T-helper 2 cell treated with Interferon-gamma antibody and Interleukin-4, amounts not matched to agents 5 μg/mL and 100 μg/mL, for 36 hours (primary cell): Measurements from ENCODE around the gene SESN1.
"Not testable (repeated sequence)": the region's sequence is repeated elsewhere in the genome, so short reads cannot be mapped to it uniquely, and the experiment has no call there.

Experiments
- DNase-seq: peaks from one replicate; pipeline ENCODE4 v3.0.0; 2021; ENCODE audit warnings: low spot score
- H3K27ac Mint-ChIP-seq: one replicate; pipeline ENCODE4 v1.8.0; 2021; ENCODE audit warnings: mild to moderate bottlenecking, mixed read lengths
- H3K27me3 Mint-ChIP-seq: one replicate; pipeline ENCODE4 v1.8.0; 2021; ENCODE audit warnings: low read depth, mixed read lengths
- H3K36me3 Mint-ChIP-seq: one replicate; pipeline ENCODE4 v1.8.0; 2021; ENCODE audit warnings: low read depth, mixed read lengths
- H3K4me1 Mint-ChIP-seq: one replicate; pipeline ENCODE4 v1.8.0; 2021; ENCODE audit warnings: low read depth, mixed read lengths
- H3K4me3 Mint-ChIP-seq: one replicate; pipeline ENCODE4 v1.8.0; 2022; ENCODE audit warnings: mild to moderate bottlenecking, moderate library complexity, mixed read lengths
- H3K9me3 Mint-ChIP-seq: one replicate; pipeline ENCODE4 v1.8.0; 2021; ENCODE audit warnings: mixed read lengths

Gene SESN1

GRCh38 chr6:109094416-109095035, at the start of gene SESN1:
TSS of gene SESN1 (minus strand) at chr6:109094846. CDS start at chr6:109094073, 773 bp downstream.
- Mint-ChIP-seq H3K4me3 (peak within 1 kb of the TSS; percentile 95), H3K4me1 (peaks cover 45% of the 10 kb centered on the region), H3K27me3 (no peaks in the 10 kb centered on the region)

GRCh38 chr6:109143191-109143590, 48.5 kb upstream of the SESN1 start:
- Mint-ChIP-seq H3K4me1 (peaks cover 3% of the 10 kb centered on the region), H3K9me3 (peaks cover 4% of the 10 kb centered on the region), H3K27ac (no peak overlapping the region), H3K4me3 (no peak overlapping the region), H3K27me3 (no peaks in the 10 kb centered on the region), H3K36me3 (peaks cover 15% of the 10 kb centered on the region)
- DNase-seq = no peak

More at GRCh38 chr6:109094416-109095035, at the start of gene SESN1:
- Mint-ChIP-seq H3K36me3 (peaks cover 10% of the 10 kb centered on the region), H3K27ac (peak within 1 kb of the TSS; percentile 99), H3K9me3 (no peaks in the 10 kb centered on the region)
- peak; percentile 81 for DNase-seq

- not testable (repeated sequence) for H3K4me3 Mint-ChIP-seq, H3K36me3 Mint-ChIP-seq, H3K4me1 Mint-ChIP-seq, H3K27ac Mint-ChIP-seq, H3K27me3 Mint-ChIP-seq, H3K9me3 Mint-ChIP-seq, DNase-seq
Observed at GRCh38 chr6:109142067-109142466, 47.4 kb upstream of the SESN1 start.

GRCh38 chr6:109139109-109139508, 44.5 kb upstream of the SESN1 start:
- no peaks in the 10 kb centered on the region for H3K27me3 Mint-ChIP-seq
- H3K4me3 Mint-ChIP-seq = no peak overlapping the region
- H3K36me3 Mint-ChIP-seq = peaks cover 10% of the 10 kb centered on the region
- no peak for DNase-seq
- no peak overlapping the region for H3K27ac Mint-ChIP-seq
- peaks cover 3% of the 10 kb centered on the region for H3K4me1 Mint-ChIP-seq
- H3K9me3 Mint-ChIP-seq = peaks cover 12% of the 10 kb centered on the region

- not testable (repeated sequence) for H3K9me3 Mint-ChIP-seq
Observed at GRCh38 chr6:109136530-109136929, 41.9 kb upstream of the SESN1 start.

GRCh38 chr6:109136039-109136438, 41.4 kb upstream of the SESN1 start:
- H3K27ac Mint-ChIP-seq, H3K27me3 Mint-ChIP-seq, H3K9me3 Mint-ChIP-seq, H3K4me3 Mint-ChIP-seq, DNase-seq, H3K36me3 Mint-ChIP-seq, H3K4me1 Mint-ChIP-seq: not testable (repeated sequence)

More at GRCh38 chr6:109136530-109136929, 41.9 kb upstream of the SESN1 start:
- DNase-seq, H3K4me3 Mint-ChIP-seq, H3K4me1 Mint-ChIP-seq, H3K27ac Mint-ChIP-seq, H3K36me3 Mint-ChIP-seq, H3K27me3 Mint-ChIP-seq: not testable (repeated sequence)

GRCh38 chr6:109135600-109135999, 41.0 kb upstream of the SESN1 start:
- not testable (repeated sequence) for H3K4me1 Mint-ChIP-seq, H3K4me3 Mint-ChIP-seq, H3K27me3 Mint-ChIP-seq, H3K9me3 Mint-ChIP-seq, H3K27ac Mint-ChIP-seq, DNase-seq
- H3K36me3 Mint-ChIP-seq = peaks cover 12% of the 10 kb centered on the region

GRCh38 chr6:109130065-109130464, 35.4 kb upstream of the SESN1 start:
- no peak overlapping the region for H3K27ac Mint-ChIP-seq
- no peak for DNase-seq
- H3K36me3 Mint-ChIP-seq = peaks cover 19% of the 10 kb centered on the region
- peaks cover 3% of the 10 kb centered on the region for H3K9me3 Mint-ChIP-seq
- peaks cover 5% of the 10 kb centered on the region for H3K4me1 Mint-ChIP-seq
- H3K4me3 Mint-ChIP-seq = no peak overlapping the region
- no peaks in the 10 kb centered on the region for H3K27me3 Mint-ChIP-seq

GRCh38 chr6:109125504-109125903, 30.9 kb upstream of the SESN1 start:
- peaks cover 9% of the 10 kb centered on the region for H3K36me3 Mint-ChIP-seq
- no peak overlapping the region for H3K4me3 Mint-ChIP-seq
- H3K27me3 Mint-ChIP-seq = no peaks in the 10 kb centered on the region
- H3K4me1 Mint-ChIP-seq = peaks cover 18% of the 10 kb centered on the region
- no peak for DNase-seq
- no peak overlapping the region for H3K27ac Mint-ChIP-seq
- no peaks in the 10 kb centered on the region for H3K9me3 Mint-ChIP-seq

- H3K4me3 Mint-ChIP-seq = no peak overlapping the region
- DNase-seq = no peak
- no peaks in the 10 kb centered on the region for H3K27me3 Mint-ChIP-seq
- H3K27ac Mint-ChIP-seq = no peak overlapping the region
- peaks cover 6% of the 10 kb centered on the region for H3K36me3 Mint-ChIP-seq
- peaks cover 22% of the 10 kb centered on the region for H3K4me1 Mint-ChIP-seq
- no peaks in the 10 kb centered on the region for H3K9me3 Mint-ChIP-seq
Observed at GRCh38 chr6:109124219-109124618, 29.6 kb upstream of the SESN1 start.

- no peaks in the 10 kb centered on the region for H3K27me3 Mint-ChIP-seq
- DNase-seq = no peak
- H3K4me3 Mint-ChIP-seq = no peak overlapping the region
- H3K36me3 Mint-ChIP-seq = no peaks in the 10 kb centered on the region
- peaks cover 29% of the 10 kb centered on the region for H3K4me1 Mint-ChIP-seq
- H3K27ac Mint-ChIP-seq = no peak overlapping the region
- H3K9me3 Mint-ChIP-seq = no peaks in the 10 kb centered on the region
Observed at GRCh38 chr6:109121411-109121810, 26.8 kb upstream of the SESN1 start.

- Mint-ChIP-seq H3K27ac (no peak overlapping the region), H3K9me3 (no peaks in the 10 kb centered on the region), H3K36me3 (peaks cover 2% of the 10 kb centered on the region), H3K4me3 (no peak overlapping the region), H3K27me3 (no peaks in the 10 kb centered on the region), H3K4me1 (peaks cover 29% of the 10 kb centered on the region)
- DNase-seq = no peak
Observed at GRCh38 chr6:109118871-109119354, 24.3 kb upstream of the SESN1 start.

GRCh38 chr6:109118337-109118736, 23.7 kb upstream of the SESN1 start:
- no peak overlapping the region for H3K27ac Mint-ChIP-seq
- no peaks in the 10 kb centered on the region for H3K27me3 Mint-ChIP-seq
- H3K4me1 Mint-ChIP-seq = peaks cover 29% of the 10 kb centered on the region
- H3K36me3 Mint-ChIP-seq = peaks cover 2% of the 10 kb centered on the region
- no peak overlapping the region for H3K4me3 Mint-ChIP-seq
- no peaks in the 10 kb centered on the region for H3K9me3 Mint-ChIP-seq
- DNase-seq = no peak

GRCh38 chr6:109117346-109118035, 22.8 kb upstream of the SESN1 start:
- Mint-ChIP-seq H3K36me3 (peaks cover 2% of the 10 kb centered on the region), H3K27me3 (no peaks in the 10 kb centered on the region), H3K9me3 (no peaks in the 10 kb centered on the region), H3K4me1 (peaks cover 34% of the 10 kb centered on the region), H3K4me3 (no peak overlapping the region), H3K27ac (no peak overlapping the region)
- DNase-seq = no peak
